Anterior cingulate cortex (tissue), 58 donors: ENCODE results near the gene FRMD4A.

Experiments
- DNase-seq, 58 donors: peaks; one replicate each; lab custom pipeline; 2025; lab: John Stamatoyannopoulos, UW

The FRMD4A gene

GRCh38 chr10:14025283-14026189, 305.2 kb downstream of the FRMD4A start:
- DNase-seq, result peak in 1 of 58 donors; percentile 15

- peak in 11 of 58 donors; percentile 12 to 50 (median 30) for DNase-seq
Measured at GRCh38 chr10:14024329-14025202, 306.2 kb downstream of the FRMD4A start.

GRCh38 chr10:14023673-14024328, 306.9 kb downstream of the FRMD4A start:
- DNase-seq, result no peak

GRCh38 chr10:14022954-14023672, 307.6 kb downstream of the FRMD4A start:
- DNase-seq, result no peak

GRCh38 chr10:14022052-14022451, 308.7 kb downstream of the FRMD4A start:
- no peak for DNase-seq

- DNase-seq, result no peak
Measured at GRCh38 chr10:14020037-14020664, 310.6 kb downstream of the FRMD4A start.

- no peak for DNase-seq
Measured at GRCh38 chr10:14017467-14017866, 313.3 kb downstream of the FRMD4A start.

- DNase-seq, result no peak
Measured at GRCh38 chr10:14016931-14017333, 313.8 kb downstream of the FRMD4A start.

- DNase-seq, result peak in 15 of 58 donors; percentile 12 to 53 (median 26)
Measured at GRCh38 chr10:14016011-14016536, 314.6 kb downstream of the FRMD4A start.

GRCh38 chr10:14014423-14014822, 316.3 kb downstream of the FRMD4A start:
- no peak for DNase-seq

GRCh38 chr10:14010769-14011574, 319.8 kb downstream of the FRMD4A start:
- DNase-seq, result no peak

GRCh38 chr10:14010101-14010558, 320.6 kb downstream of the FRMD4A start:
- no peak for DNase-seq

GRCh38 chr10:14009371-14010100, 321.2 kb downstream of the FRMD4A start:
- no peak for DNase-seq

- no peak for DNase-seq
Measured at GRCh38 chr10:14008740-14009080, 322.0 kb downstream of the FRMD4A start.

- no peak for DNase-seq
Measured at GRCh38 chr10:14004536-14004935, 326.2 kb downstream of the FRMD4A start.

- no peak for DNase-seq
Measured at GRCh38 chr10:14003517-14004184, 327.1 kb downstream of the FRMD4A start.
